PFSK-1 (cell line): ENCODE measurements around the gene REG4.

Experiments
- FOXP2 ChIP-seq: optimal IDR thresholded peaks from 2 replicates; pipeline ENCODE3; 2011; ENCODE audit warnings: borderline replicate concordance, control low read depth, inconsistent platforms; ENCODE audit not compliant: insufficient read depth; ENCODE audit errors: extremely low read length, extremely low read depth
- POLR2AphosphoS5 ChIP-seq: IDR thresholded peaks from 2 replicates; pipeline ENCODE4 v1.6.1; 2012; ENCODE audit warnings: low read depth, mild to moderate bottlenecking, control low read depth, low read length, moderate library complexity
- SIN3A ChIP-seq: IDR thresholded peaks from 2 replicates; pipeline ENCODE4 v1.6.1; 2012; ENCODE audit warnings: mild to moderate bottlenecking, low read length, moderate library complexity, borderline replicate concordance; ENCODE audit not compliant: insufficient read depth
- TAF1 ChIP-seq: IDR thresholded peaks from 2 replicates; pipeline ENCODE4 v1.6.1; 2012; ENCODE audit warnings: low read length, control low read depth, borderline replicate concordance; ENCODE audit not compliant: insufficient read depth
- TF ChIP-seq, protein P1 (sequence below), 2 experiments: IDR thresholded peaks; 2 replicates each; pipeline versions ENCODE4 v1.6.1 to v1.8.0; 2011 to 2012; ENCODE audit warnings: low read depth in 2 of 2, low read length in 2 of 2, control low read depth in 1 of 2, inconsistent platforms in 1 of 2, mild to moderate bottlenecking in 1 of 2, moderate library complexity in 1 of 2; ENCODE audit not compliant: insufficient read depth in 1 of 2

DNA sequence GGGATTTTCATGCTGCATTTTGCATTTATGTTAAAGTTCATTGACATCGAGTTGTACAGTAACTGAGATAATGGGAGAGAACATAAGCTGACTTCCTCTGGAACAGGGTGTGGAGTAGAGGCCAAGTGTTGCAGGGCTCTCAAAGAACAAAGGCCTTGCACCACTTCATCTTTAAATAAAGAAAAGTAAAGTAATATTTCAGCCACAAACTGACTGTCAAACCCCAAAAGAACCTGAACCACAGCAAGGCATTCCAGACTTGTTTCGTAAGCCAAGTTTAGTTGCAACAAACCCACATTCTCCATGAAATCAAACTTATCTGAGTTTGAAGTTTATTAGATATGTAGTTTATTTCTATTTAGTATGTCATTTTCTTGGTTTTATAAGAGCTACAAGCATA is 23.5 kb downstream of the REG4 start:
- TF ChIP-seq, protein P1, sequence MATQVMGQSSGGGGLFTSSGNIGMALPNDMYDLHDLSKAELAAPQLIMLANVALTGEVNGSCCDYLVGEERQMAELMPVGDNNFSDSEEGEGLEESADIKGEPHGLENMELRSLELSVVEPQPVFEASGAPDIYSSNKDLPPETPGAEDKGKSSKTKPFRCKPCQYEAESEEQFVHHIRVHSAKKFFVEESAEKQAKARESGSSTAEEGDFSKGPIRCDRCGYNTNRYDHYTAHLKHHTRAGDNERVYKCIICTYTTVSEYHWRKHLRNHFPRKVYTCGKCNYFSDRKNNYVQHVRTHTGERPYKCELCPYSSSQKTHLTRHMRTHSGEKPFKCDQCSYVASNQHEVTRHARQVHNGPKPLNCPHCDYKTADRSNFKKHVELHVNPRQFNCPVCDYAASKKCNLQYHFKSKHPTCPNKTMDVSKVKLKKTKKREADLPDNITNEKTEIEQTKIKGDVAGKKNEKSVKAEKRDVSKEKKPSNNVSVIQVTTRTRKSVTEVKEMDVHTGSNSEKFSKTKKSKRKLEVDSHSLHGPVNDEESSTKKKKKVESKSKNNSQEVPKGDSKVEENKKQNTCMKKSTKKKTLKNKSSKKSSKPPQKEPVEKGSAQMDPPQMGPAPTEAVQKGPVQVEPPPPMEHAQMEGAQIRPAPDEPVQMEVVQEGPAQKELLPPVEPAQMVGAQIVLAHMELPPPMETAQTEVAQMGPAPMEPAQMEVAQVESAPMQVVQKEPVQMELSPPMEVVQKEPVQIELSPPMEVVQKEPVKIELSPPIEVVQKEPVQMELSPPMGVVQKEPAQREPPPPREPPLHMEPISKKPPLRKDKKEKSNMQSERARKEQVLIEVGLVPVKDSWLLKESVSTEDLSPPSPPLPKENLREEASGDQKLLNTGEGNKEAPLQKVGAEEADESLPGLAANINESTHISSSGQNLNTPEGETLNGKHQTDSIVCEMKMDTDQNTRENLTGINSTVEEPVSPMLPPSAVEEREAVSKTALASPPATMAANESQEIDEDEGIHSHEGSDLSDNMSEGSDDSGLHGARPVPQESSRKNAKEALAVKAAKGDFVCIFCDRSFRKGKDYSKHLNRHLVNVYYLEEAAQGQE (IDR thresholded peaks at IDR 0.05; ENCODE audit: insufficient read depth in 1 of 2, low read depth in 2 of 2, low read length in 2 of 2), result no peak
- TF ChIP-seq SIN3A (no peak), TAF1 (no peak), FOXP2 (no peak), POLR2AphosphoS5 (no peak)
